Naive B cell (primary cell): ENCODE results near the gene CSF1R. TPM values are rescaled to one million over a fixed set of nuclear protein-coding genes. Genes with fewer than 3 reads are reported as not detected.
A peak's percentile ranks its signal among the peaks of the same experiment; 100 is the strongest.

Experiments used
- ATAC-seq, 2 donors: fragments of 150-1000 bp; cut with Tn5 transposase; 2 replicates each; pipeline ENCODE4 v1.10.0; 2021; ENCODE audit warnings: low read depth in 2 of 2, mild to moderate bottlenecking in 2 of 2, moderate library complexity in 2 of 2
- DNase-seq: peaks from one replicate; pipeline ENCODE4 v3.0.0; 2022
- H3K27ac Mint-ChIP-seq, 6 donors: one replicate each; pipeline ENCODE4 v1.8.0; 2020 to 2022; ENCODE audit warnings: mild to moderate bottlenecking in 6 of 6, mixed read lengths in 6 of 6, moderate library complexity in 5 of 6, inconsistent platforms in 2 of 6
- H3K27me3 Mint-ChIP-seq, 3 donors: one replicate each; pipeline ENCODE4 v1.8.0; 2021 to 2022; ENCODE audit warnings: mixed read lengths in 3 of 3, mild to moderate bottlenecking in 1 of 3
- H3K36me3 Mint-ChIP-seq, 2 donors: one replicate each; pipeline ENCODE4 v1.8.0; 2020 to 2022; ENCODE audit warnings: mixed read lengths in 2 of 2, inconsistent platforms in 1 of 2, mild to moderate bottlenecking in 1 of 2
- H3K4me1 Mint-ChIP-seq, 3 donors: one replicate each; pipeline ENCODE4 v1.8.0; 2020 to 2022; ENCODE audit warnings: mixed read lengths in 3 of 3, inconsistent platforms in 1 of 3, mild to moderate bottlenecking in 1 of 3, moderate library complexity in 1 of 3
- H3K4me3 Mint-ChIP-seq, 8 donors: one replicate each; pipeline ENCODE4 v1.8.0; 2020 to 2022; ENCODE audit warnings: mild to moderate bottlenecking in 8 of 8, mixed read lengths in 8 of 8, moderate library complexity in 8 of 8, inconsistent platforms in 2 of 8
- H3K9me3 Mint-ChIP-seq, 7 donors: one replicate each; pipeline ENCODE4 v1.8.0; 2020 to 2022; ENCODE audit warnings: mixed read lengths in 7 of 7, mild to moderate bottlenecking in 5 of 7, inconsistent platforms in 2 of 7, moderate library complexity in 1 of 7
- polyA plus RNA-seq, 6 donors: library from polyadenylated mRNA; unstranded; fragments of 300-500 nt; fragmentation: Illumina TruSeq; gene quantifications; one replicate each; pipeline ENCODE4 v1.2.3, GENCODE V29; 2021; ENCODE audit warnings: low read depth in 6 of 6

CSF1R gene
- polyA plus RNA-seq, 6 donors from 2014 or later, result 0.20 to 1.5 (median 0.96) TPM

- no peak for ATAC-seq
Observed at GRCh38 chr5:150125334-150125733, 39.0 kb upstream of the CSF1R start.

GRCh38 chr5:150124596-150124995 is 38.2 kb upstream of the CSF1R start:
- no peaks in the 10 kb centered on the region for H3K27me3 Mint-ChIP-seq
- ATAC-seq (no peak), DNase-seq (no peak)
- no peak overlapping the region for H3K27ac Mint-ChIP-seq
- no peak overlapping the region for H3K4me3 Mint-ChIP-seq
- H3K4me1 Mint-ChIP-seq, result no peaks in the 10 kb centered on the region
- no peaks in the 10 kb centered on the region for H3K9me3 Mint-ChIP-seq
- no peaks in the 10 kb centered on the region for H3K36me3 Mint-ChIP-seq

More at GRCh38 chr5:150125334-150125733, 39.0 kb upstream of the CSF1R start:
- Mint-ChIP-seq H3K4me1 (peaks cover 0 to 5% (median 4%) of the 10 kb centered on the region in 3 donors), H3K9me3 (no peaks in the 10 kb centered on the region), H3K4me3 (no peak overlapping the region), H3K36me3 (no peaks in the 10 kb centered on the region), H3K27me3 (no peaks in the 10 kb centered on the region), H3K27ac (no peak overlapping the region)
- DNase-seq, result no peak

GRCh38 chr5:150124111-150124557 is 37.8 kb upstream of the CSF1R start:
- no peaks in the 10 kb centered on the region for H3K36me3 Mint-ChIP-seq
- no peaks in the 10 kb centered on the region for H3K27me3 Mint-ChIP-seq
- ATAC-seq, result no peak
- no peaks in the 10 kb centered on the region for H3K4me1 Mint-ChIP-seq
- no peak overlapping the region for H3K27ac Mint-ChIP-seq
- H3K9me3 Mint-ChIP-seq, result no peaks in the 10 kb centered on the region
- no peak for DNase-seq
- no peak overlapping the region for H3K4me3 Mint-ChIP-seq

- ATAC-seq (no peak), DNase-seq (no peak)
- Mint-ChIP-seq H3K27me3 (no peaks in the 10 kb centered on the region), H3K36me3 (no peaks in the 10 kb centered on the region), H3K9me3 (no peaks in the 10 kb centered on the region), H3K4me3 (no peak overlapping the region), H3K27ac (no peak overlapping the region), H3K4me1 (no peaks in the 10 kb centered on the region)
Observed at GRCh38 chr5:150123542-150123941, 37.2 kb upstream of the CSF1R start.

- H3K9me3 Mint-ChIP-seq, result no peaks in the 10 kb centered on the region
- H3K36me3 Mint-ChIP-seq, result no peaks in the 10 kb centered on the region
- no peak overlapping the region for H3K4me3 Mint-ChIP-seq
- H3K27ac Mint-ChIP-seq, result no peak overlapping the region
- ATAC-seq, result no peak
- DNase-seq, result no peak
- no peaks in the 10 kb centered on the region for H3K27me3 Mint-ChIP-seq
- no peaks in the 10 kb centered on the region for H3K4me1 Mint-ChIP-seq
Observed at GRCh38 chr5:150122536-150123481, 36.5 kb upstream of the CSF1R start.

- DNase-seq (no peak), ATAC-seq (no peak)
- no peaks in the 10 kb centered on the region for H3K36me3 Mint-ChIP-seq
- peak overlapping the region in 1 of 6 donors; percentile 11 for H3K27ac Mint-ChIP-seq
- H3K9me3 Mint-ChIP-seq, result no peaks in the 10 kb centered on the region
- H3K4me3 Mint-ChIP-seq, result no peak overlapping the region
- no peaks in the 10 kb centered on the region for H3K27me3 Mint-ChIP-seq
- H3K4me1 Mint-ChIP-seq, result no peaks in the 10 kb centered on the region
Observed at GRCh38 chr5:150122158-150122510, 35.8 kb upstream of the CSF1R start.

- no peaks in the 10 kb centered on the region for H3K4me1 Mint-ChIP-seq
- H3K4me3 Mint-ChIP-seq, result no peak overlapping the region
- ATAC-seq (no peak), DNase-seq (no peak)
- H3K36me3 Mint-ChIP-seq, result no peaks in the 10 kb centered on the region
- H3K27ac Mint-ChIP-seq, result peak overlapping the region in 1 of 6 donors; percentile 11
- no peaks in the 10 kb centered on the region for H3K9me3 Mint-ChIP-seq
- no peaks in the 10 kb centered on the region for H3K27me3 Mint-ChIP-seq
Observed at GRCh38 chr5:150121448-150122157, 35.2 kb upstream of the CSF1R start.

GRCh38 chr5:150120617-150121447 is 34.5 kb upstream of the CSF1R start:
- Mint-ChIP-seq H3K27ac (peak overlapping the region in 1 of 6 donors; percentile 33), H3K4me1 (no peaks in the 10 kb centered on the region), H3K9me3 (no peaks in the 10 kb centered on the region), H3K27me3 (no peaks in the 10 kb centered on the region), H3K4me3 (no peak overlapping the region), H3K36me3 (no peaks in the 10 kb centered on the region)
- no peak for DNase-seq
- no peak for ATAC-seq

GRCh38 chr5:150120062-150120441 is 33.7 kb upstream of the CSF1R start:
- Mint-ChIP-seq H3K36me3 (no peaks in the 10 kb centered on the region), H3K9me3 (no peaks in the 10 kb centered on the region), H3K4me1 (no peaks in the 10 kb centered on the region), H3K27ac (no peak overlapping the region), H3K27me3 (no peaks in the 10 kb centered on the region), H3K4me3 (no peak overlapping the region)
- ATAC-seq (no peak), DNase-seq (no peak)

GRCh38 chr5:150119421-150120061 is 33.2 kb upstream of the CSF1R start:
- Mint-ChIP-seq H3K4me1 (no peaks in the 10 kb centered on the region), H3K4me3 (no peak overlapping the region), H3K27ac (no peak overlapping the region)

GRCh38 chr5:150118561-150119229 is 32.3 kb upstream of the CSF1R start:
- Mint-ChIP-seq H3K4me1 (no peaks in the 10 kb centered on the region), H3K36me3 (no peaks in the 10 kb centered on the region), H3K27ac (no peak overlapping the region), H3K9me3 (no peaks in the 10 kb centered on the region), H3K27me3 (no peaks in the 10 kb centered on the region), H3K4me3 (no peak overlapping the region)
- ATAC-seq (no peak), DNase-seq (no peak)

More at GRCh38 chr5:150119421-150120061, 33.2 kb upstream of the CSF1R start:
- no peak for DNase-seq
- ATAC-seq, result no peak
- H3K27me3 Mint-ChIP-seq, result no peaks in the 10 kb centered on the region
- H3K9me3 Mint-ChIP-seq, result no peaks in the 10 kb centered on the region
- no peaks in the 10 kb centered on the region for H3K36me3 Mint-ChIP-seq

- H3K36me3 Mint-ChIP-seq, result no peaks in the 10 kb centered on the region
Observed at GRCh38 chr5:150117945-150118560, 31.7 kb upstream of the CSF1R start.

More at GRCh38 chr5:150117945-150118560, 31.7 kb upstream of the CSF1R start:
- no peaks in the 10 kb centered on the region for H3K9me3 Mint-ChIP-seq
- H3K4me1 Mint-ChIP-seq, result no peaks in the 10 kb centered on the region
- ATAC-seq (no peak), DNase-seq (no peak)
- no peak overlapping the region for H3K4me3 Mint-ChIP-seq
- H3K27me3 Mint-ChIP-seq, result no peaks in the 10 kb centered on the region
- no peak overlapping the region for H3K27ac Mint-ChIP-seq
